ENCODE data around the gene MED27. TPM values are rescaled to one million over a fixed set of nuclear protein-coding genes. Genes with fewer than 3 reads are reported as not detected.

MED27 gene
- total and polyA plus RNA-seq, 10 of the 15 experiments (the other 5 are each of a cell fraction or from before 2014, with no cell fraction given), result 20.3 to 50.3 (median 35.5) TPM

DNA sequence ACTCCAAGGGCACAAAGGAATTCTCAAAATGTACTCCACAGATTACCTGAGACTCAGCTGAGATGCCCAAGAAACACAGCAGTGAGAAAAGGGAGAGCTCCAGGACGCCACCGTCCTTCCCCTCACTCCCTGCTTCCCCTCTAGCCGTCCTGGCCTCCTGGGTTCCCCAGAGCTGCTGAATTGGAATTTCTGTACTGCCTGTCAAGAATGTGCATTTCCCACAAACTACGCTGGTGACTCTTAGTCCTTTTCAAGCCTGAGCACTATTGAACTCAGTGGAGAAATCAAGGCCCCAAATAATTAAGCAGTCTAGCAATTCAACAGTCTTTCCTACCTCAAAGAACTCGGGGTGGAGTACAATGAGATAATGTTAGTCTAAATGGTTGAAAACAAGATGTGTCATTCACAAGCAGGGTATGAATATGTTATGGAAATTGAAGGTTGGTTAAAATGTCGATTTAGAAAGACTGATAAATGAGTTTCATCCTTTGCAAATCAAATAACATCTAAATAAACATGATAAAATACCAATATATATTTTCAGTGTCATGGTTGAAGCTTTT, 153.2 kb downstream of the MED27 start:
- SMC1A ChIA-PET (ENCODE audit: uncharacterized antibody, unreplicated experiment), result interaction anchor here (1.1 kb wide), 1 partner anchor 10 kb away, joined by 3 read pairs; no protein-coding TSS in a partner anchor
- 92% methylated on average over 6 of the region's 6 CpGs for WGBS (ENCODE audit: insufficient coverage, insufficient replicate concordance, low lambda C conversion rate, missing lambda C conversion rate)
- no peak overlapping the region for H3K4me3 ChIP-seq
- no TSS peak for BruUV-seq (replicated peaks)
- no peak overlapping the region for H2AFZ ChIP-seq (ENCODE audit: control insufficient read depth, low read depth, low read length)
- in situ Hi-C loops (cut with MboI), result no loop called here
- no peaks in the 10 kb centered on the region for H3K79me2 ChIP-seq (ENCODE audit: control insufficient read depth, insufficient read depth, low read length)
- TF ChIP-seq NBN (IDR thresholded peaks at IDR 0.05) (no peak), RAD51 (IDR thresholded peaks at IDR 0.05) (no peak), JUNB (IDR thresholded peaks at IDR 0.05) (no peak), TCF12 (IDR thresholded peaks at IDR 0.05; ENCODE audit: low read depth, low read length) (no peak), SUZ12 (IDR thresholded peaks at IDR 0.05; ENCODE audit: unreplicated experiment) (no peak), ATF3 (IDR thresholded peaks at IDR 0.05; ENCODE audit: borderline replicate concordance, extremely low read depth, low read depth, low read length) (no peak), RCOR1 (conservative IDR thresholded peaks at IDR 0.05; ENCODE audit: low read depth, low read length) (no peak), YBX1 (IDR thresholded peaks at IDR 0.05) (no peak), NFIC (IDR thresholded peaks at IDR 0.05; ENCODE audit: low read depth, low read length) (no peak), CHD4 (IDR thresholded peaks at IDR 0.05) (no peak)
- TF ChIP-seq, protein P1, sequence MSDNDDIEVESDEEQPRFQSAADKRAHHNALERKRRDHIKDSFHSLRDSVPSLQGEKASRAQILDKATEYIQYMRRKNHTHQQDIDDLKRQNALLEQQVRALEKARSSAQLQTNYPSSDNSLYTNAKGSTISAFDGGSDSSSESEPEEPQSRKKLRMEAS (IDR thresholded peaks at IDR 0.05; ENCODE audit: low read depth, low read length), result no peak
- FAIRE-seq (no peak), ATAC-seq (no peak), DNase-seq (ENCODE audit: low read depth, low spot score) (no peak)
- CTCF ChIA-PET, result interaction anchor here (0.9 to 1.4 kb wide), 2 partner anchors 16 to 310 kb away, joined by 3 read pairs; no protein-coding TSS in a partner anchor
- H3K27ac ChIP-seq (ENCODE audit: control insufficient read depth, insufficient read depth), result no peak overlapping the region
- H3K4me1 ChIP-seq (ENCODE audit: control insufficient read depth, insufficient read depth, low read length), result peaks cover 6% of the 10 kb centered on the region
- POLR2A ChIA-PET, result no interaction called here
- H3K9me3 ChIP-seq (replicated peaks; ENCODE audit: control insufficient read depth, insufficient read depth, low read length), result no peaks in the 10 kb centered on the region
- RAD21 ChIA-PET (ENCODE audit: unreplicated experiment), result no interaction called here
- no peaks in the 10 kb centered on the region for H3K27me3 ChIP-seq (replicated peaks in 1 of 2; ENCODE audit: control insufficient read depth in 2 of 2, insufficient read depth in 2 of 2, low read length in 1 of 2)
- no peak overlapping the region for H3K4me2 ChIP-seq (ENCODE audit: control insufficient read depth, insufficient read depth)
- no peaks in the 10 kb centered on the region for H4K20me1 ChIP-seq (ENCODE audit: control insufficient read depth, insufficient read depth)
- no peaks in the 10 kb centered on the region for H3K36me3 ChIP-seq (ENCODE audit: control insufficient read depth in 2 of 2, insufficient read depth in 2 of 2, low read length in 1 of 2)
- intact Hi-C loops (cut with micrococcal nuclease; ENCODE audit: unreplicated experiment), result no loop called here
- no peak overlapping the region for H3K9ac ChIP-seq (ENCODE audit: control insufficient read depth, insufficient read depth, low read length)
